GM23338 (cell line): ENCODE results near the gene EXOSC7. TPM values are rescaled to one million over a fixed set of nuclear protein-coding genes. Genes with fewer than 3 reads are reported as not detected.

Experiments used
- ETS1 ChIP-seq: IDR thresholded peaks from 2 replicates; pipeline ENCODE4 v1.6.1; 2016; ENCODE audit warnings: antibody characterized with exemption
- EZH2 ChIP-seq: fragments of 200-600 bp; sonication (generic); IDR thresholded peaks from one replicate; pipeline ENCODE4 v1.8.0; 2017; ENCODE audit warnings: antibody characterized with exemption, mild to moderate bottlenecking, low read depth; ENCODE audit not compliant: unreplicated experiment
- EZH2phosphoT487 ChIP-seq: fragments of 200-600 bp; sonication (generic); IDR thresholded peaks from one replicate; pipeline ENCODE4 v1.8.1; 2018; ENCODE audit warnings: antibody characterized with exemption; ENCODE audit not compliant: unreplicated experiment
- NANOG ChIP-seq: IDR thresholded peaks from 2 replicates; pipeline ENCODE4 v1.6.1; 2016; ENCODE audit warnings: antibody characterized with exemption, borderline replicate concordance
- POLR2AphosphoS5 ChIP-seq: IDR thresholded peaks from 2 replicates; pipeline ENCODE4 v1.6.1; 2016; ENCODE audit warnings: antibody characterized with exemption, low read depth
- REST ChIP-seq: IDR thresholded peaks from one replicate; pipeline ENCODE4 v1.6.1; 2018; ENCODE audit warnings: antibody characterized with exemption; ENCODE audit not compliant: unreplicated experiment
- STAT1 ChIP-seq: IDR thresholded peaks from one replicate; pipeline ENCODE4 v1.6.1; 2016; ENCODE audit warnings: antibody characterized with exemption; ENCODE audit not compliant: unreplicated experiment
- ZNF114 ChIP-seq: fragments of 250-450 bp; sonication (Bioruptor Pico); IDR thresholded peaks from 2 replicates; pipeline ENCODE4 v1.5.0; 2020; ENCODE audit warnings: mild to moderate bottlenecking, moderate library complexity
- ZNF331 ChIP-seq: fragments of 250-450 bp; sonication (Bioruptor Pico); IDR thresholded peaks from 2 replicates; pipeline ENCODE4 v1.5.0; 2020; ENCODE audit warnings: low read depth, mild to moderate bottlenecking, moderate library complexity
- ZNF462 ChIP-seq: fragments of 250-450 bp; sonication (Bioruptor Pico); IDR thresholded peaks from 2 replicates; pipeline ENCODE4 v1.5.0; 2020; ENCODE audit warnings: mild to moderate bottlenecking, moderate library complexity
- polyA plus RNA-seq: library from polyadenylated mRNA; unstranded; fragments of >200 nt; fragmentation: Nextera tagmentation; extraction: Ambion mirVana; gene quantifications from 2 replicates; pipeline ENCODE4 v1.2.1, GENCODE V29; 2016
- total RNA-seq: library from RNA; depleted of rRNA; stranded (reverse); fragments of >200 nt; shearing (Covaris generic); gene quantifications from 2 replicates; pipeline ENCODE4 v1.2.3, GENCODE V29; 2014

The EXOSC7 gene
- total and polyA plus RNA-seq, 2 experiments from 2014 or later: 84.8 to 120 TPM

GRCh38 chr3:45012577-45012976 is 36.5 kb downstream of the EXOSC7 start (continued):
- TF ChIP-seq ZNF462 (CRISPR knock-in tag) (no peak), POLR2AphosphoS5 (no peak), ZNF114 (CRISPR knock-in tag) (no peak), NANOG (no peak), STAT1 (no peak), ZNF331 (CRISPR knock-in tag) (no peak), REST (no peak), ETS1 (no peak), EZH2 (no peak), EZH2phosphoT487 (no peak)
